ENCODE data around the gene ZNF747.

The ZNF747 gene

DNA sequence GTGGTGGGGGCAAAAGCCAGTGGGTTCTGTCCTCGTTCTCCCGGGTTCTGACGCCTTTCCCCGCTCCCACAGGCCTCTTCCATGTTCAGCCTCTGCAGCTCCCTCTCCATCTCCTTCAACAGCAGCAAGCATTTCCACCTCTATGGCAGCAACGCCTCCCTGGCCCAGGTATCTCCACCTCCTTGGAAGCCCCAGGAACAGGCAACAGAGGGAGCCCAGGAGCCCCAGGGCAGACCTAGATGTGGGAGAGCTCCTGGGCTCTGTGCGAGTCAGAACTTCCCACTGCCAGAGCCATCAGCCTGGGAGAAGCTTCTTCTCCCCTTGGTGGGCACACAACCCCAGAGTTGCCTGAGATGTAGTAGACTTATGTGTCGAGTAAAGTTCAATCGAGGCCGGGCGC lies 16.1 kb downstream of the ZNF747 start:
- no peak for DNase-seq (ENCODE audit: low read depth, low spot score)

DNA sequence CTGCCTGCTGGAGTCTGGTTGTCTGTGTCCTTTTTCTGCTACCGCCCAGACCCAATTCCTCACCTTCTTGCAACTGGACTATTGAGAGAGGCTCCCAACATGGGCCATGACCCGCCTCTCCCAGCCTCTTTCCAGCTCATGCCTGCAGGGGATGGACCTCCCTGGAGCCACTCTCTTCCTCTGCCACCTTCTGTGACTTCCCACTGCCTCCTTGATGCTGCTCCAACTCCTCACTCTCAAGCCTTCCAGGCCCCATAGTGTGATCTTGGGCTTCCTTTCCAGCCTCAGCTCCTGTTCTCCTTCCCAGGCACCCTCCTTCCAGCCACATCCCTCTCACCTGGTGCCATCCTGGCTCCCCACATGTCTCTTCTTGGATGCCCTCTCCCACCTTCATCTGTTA lies 19.4 kb downstream of the ZNF747 start:
- DNase-seq (ENCODE audit: low read depth, low spot score), result no peak

- no peak for DNase-seq (ENCODE audit: low read depth, low spot score)
Measured at GRCh38 chr16:30511509-30511908, 23.1 kb downstream of the ZNF747 start.

GRCh38 chr16:30510376-30510938 lies 24.2 kb downstream of the ZNF747 start:
- no peak for DNase-seq (ENCODE audit: low read depth, low spot score)

DNA sequence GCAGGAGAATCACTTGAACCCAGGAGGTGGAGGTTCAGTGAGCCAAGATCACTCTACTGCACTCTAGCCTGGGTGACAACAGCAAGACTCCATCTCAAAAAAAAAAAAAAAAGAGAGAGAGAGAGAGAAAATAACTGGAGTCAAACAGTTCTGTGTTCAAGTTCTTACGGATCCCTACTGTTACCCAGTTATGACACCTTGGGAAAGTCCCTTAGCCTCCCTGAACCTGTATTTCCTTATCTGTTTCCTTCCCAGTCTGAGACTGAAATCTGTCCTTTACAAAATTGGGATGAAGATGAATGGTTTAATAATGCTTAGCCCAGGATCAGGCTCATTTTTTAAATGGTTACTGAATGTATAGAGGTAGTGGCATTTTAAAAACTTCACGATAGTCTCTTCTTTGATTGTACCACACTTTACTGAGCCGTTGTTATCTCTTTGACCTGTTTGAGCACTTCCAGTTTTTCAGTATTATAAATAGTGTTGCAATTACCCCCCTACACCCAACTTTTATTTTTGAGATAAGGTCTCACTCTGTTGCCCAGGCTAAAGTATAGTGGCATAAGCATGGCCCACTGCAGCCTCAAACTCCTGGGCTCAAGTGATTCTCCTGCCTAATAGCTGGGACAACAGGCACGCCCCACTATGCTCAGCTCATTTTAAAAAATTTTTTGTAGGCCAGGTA lies 25.4 kb downstream of the ZNF747 start:
- no peak for DNase-seq (ENCODE audit: low read depth, low spot score)

- DNase-seq (ENCODE audit: low read depth, low spot score), result no peak
Measured at GRCh38 chr16:30503403-30504296, 31.0 kb downstream of the ZNF747 start.

DNA sequence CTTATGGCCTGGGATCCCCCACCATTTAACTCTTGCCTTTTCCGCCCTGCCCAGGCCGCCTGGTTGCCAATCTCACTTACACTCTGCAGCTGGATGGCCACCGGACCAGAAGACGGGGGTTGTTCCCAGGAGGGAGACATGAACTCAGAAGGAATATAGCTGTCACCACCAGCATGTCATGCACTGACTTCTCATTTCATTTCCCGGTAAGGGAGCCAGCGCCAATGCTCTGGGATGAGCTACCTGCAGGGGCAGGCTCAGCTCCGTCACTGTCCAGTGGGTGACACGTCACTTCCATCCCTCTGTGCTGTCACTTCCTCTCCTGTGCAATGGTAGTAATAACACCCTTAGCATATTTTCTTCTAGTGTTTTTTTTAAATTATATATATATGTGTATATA lies 35.4 kb downstream of the ZNF747 start:
- no peak for DNase-seq (ENCODE audit: low read depth, low spot score)

- no peak for DNase-seq (ENCODE audit: low read depth, low spot score)
Measured at GRCh38 chr16:30494709-30495108, 39.9 kb downstream of the ZNF747 start.

DNA sequence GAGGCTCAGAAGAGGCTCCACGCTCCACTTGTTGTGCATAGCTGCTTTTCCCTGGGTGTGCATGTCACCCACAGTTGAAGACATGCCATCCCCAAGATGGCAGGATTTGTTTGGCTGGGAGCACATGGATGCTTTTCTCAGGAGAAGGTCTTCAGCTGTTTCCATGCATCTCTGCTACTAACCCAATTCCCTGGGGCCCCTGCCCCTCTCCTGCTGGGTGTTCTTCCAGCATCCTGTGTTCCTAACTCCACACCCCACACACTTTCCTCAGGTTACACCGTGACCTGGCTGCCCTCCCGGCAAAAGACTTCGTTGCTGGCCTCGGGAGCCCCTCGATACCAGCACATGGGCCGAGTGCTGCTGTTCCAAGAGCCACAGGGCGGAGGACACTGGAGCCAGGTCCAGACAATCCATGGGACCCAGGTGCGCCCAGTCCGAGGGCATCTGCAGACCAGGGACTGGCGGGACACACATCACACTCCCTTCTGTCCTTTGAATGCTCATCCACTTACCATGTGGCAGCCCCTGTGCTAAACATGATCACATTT lies 40.6 kb downstream of the ZNF747 start:
- DNase-seq (ENCODE audit: low read depth, low spot score), result no peak

- no peak for DNase-seq (ENCODE audit: low read depth, low spot score)
Measured at GRCh38 chr16:30491744-30492308, 42.8 kb downstream of the ZNF747 start.

DNA sequence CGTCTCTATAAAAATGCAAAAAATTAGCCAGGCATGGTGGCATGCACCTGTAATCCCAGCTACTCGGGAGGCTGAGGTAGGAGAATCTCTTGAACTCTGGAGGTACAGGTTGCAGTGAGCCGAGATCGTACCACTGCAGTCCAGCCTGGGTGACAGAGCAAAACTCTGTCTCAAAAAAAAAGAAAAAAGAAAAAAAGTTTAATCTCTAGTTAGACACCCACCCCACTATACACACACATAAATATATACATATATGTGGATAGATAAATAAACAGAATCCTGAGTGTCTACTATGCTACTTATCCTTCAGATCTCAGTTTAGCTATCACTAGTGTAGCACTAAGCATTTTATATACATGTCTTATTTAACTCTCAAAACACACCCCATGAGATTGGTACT lies 43.4 kb downstream of the ZNF747 start:
- DNase-seq (ENCODE audit: low read depth, low spot score), result no peak

DNA sequence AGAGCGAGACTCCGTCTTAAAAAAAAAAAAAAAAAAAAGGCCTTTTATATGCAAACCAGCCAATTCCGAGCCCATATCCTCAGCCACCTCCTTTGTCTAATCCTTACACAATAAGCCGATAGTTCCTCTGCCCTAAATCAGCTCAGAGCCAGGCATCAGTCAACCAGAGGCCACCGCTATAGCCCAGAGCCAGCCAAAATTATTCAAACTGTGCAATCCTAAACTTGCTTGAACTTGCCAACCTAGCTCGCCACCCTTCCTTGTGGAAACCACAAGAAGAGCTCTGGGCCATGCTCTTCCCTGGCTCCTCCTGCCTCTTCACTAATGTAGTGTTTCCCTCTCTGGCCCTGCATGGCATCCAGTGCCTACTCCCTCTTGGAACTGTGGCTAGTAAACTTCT lies 44.4 kb downstream of the ZNF747 start:
- DNase-seq (ENCODE audit: low read depth, low spot score), result no peak

DNA sequence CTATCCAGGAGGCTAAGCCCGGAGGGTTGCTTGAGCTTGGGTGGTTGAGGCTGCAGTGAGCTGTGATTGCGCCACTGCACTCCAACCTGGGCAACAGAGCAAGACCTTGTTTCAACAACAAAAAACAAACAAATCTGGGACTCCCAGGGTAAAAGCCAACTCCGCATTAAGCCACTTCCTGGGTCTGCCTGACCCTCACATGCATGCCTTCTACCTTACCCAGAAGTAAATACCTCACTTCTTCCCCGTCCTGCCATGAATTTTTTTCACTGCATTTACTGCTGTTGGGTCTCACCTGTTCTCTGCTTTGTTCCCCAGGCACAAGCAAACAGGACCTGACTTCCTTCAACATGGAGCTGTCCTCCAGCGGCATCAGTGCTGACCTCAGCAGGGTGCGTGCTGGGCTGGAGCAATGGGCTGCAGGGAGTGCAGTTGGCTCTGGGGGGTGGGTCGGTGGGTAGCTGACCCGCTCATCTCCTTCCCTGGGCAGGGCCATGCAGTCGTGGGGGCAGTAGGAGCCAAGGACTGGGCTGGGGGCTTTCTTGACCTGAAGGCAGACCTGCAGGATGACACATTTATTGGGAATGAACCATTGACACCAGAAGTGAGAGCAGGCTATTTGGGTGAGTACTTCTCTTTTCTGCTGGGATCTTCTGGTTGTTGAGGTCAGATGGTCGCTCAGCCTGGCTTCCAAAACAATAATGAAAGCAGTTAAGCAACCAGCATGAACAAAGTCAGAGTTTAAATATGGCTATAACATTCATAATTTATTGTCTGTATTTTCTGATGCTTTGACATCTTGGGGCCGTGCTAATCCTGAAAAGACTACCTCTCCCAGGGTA lies 45.7 kb downstream of the ZNF747 start:
- DNase-seq (ENCODE audit: low read depth, low spot score), result no peak

GRCh38 chr16:30485818-30486436 lies 48.7 kb downstream of the ZNF747 start:
- no peak for DNase-seq (ENCODE audit: low read depth, low spot score)

DNA sequence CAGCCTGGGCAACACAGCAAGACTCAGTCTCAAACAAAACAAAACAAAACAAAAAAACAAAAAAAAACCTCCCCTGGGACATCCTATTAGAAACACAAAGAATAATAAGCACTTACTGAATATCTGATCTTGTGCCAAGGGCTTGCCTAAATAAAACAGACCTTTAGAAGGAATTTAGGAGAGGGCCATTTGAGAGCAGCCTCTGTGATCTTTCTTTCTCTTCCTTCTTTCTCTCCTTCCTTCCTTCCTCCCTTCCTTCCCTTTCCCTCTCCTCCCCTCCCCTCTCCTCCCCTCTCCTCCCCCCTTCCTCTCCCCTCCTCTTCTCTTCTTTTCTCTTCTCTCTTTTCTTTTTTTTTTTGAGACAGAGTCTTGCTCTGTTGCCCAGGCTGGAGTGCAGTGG lies 49.8 kb downstream of the ZNF747 start:
- DNase-seq (ENCODE audit: low read depth, low spot score), result no peak

- DNase-seq (ENCODE audit: low read depth, low spot score), result no peak
Measured at GRCh38 chr16:30482366-30482765, 52.3 kb downstream of the ZNF747 start.

- no peak for DNase-seq (ENCODE audit: low read depth, low spot score)
Measured at GRCh38 chr16:30481381-30481780, 53.3 kb downstream of the ZNF747 start.

Data from iPS DF 19.7 (cell line).